ENCODE data around the gene A2M. TPM values are rescaled to one million over a fixed set of nuclear protein-coding genes. Genes with fewer than 3 reads are reported as not detected.

Gene A2M
- total and polyA plus RNA-seq, 12 donors: 141 to 897 (median 335) TPM

- no peak for DNase-seq
- H3K27ac ChIP-seq: no peak overlapping the region
- intact Hi-C loops (cut with DNase I): no loop called here
- H3K36me3 ChIP-seq (replicated peaks in 1 of 2): no peaks in the 10 kb centered on the region
- no peak overlapping the region for H3K4me3 ChIP-seq
- 65 to 70% (median 67%) methylated on average over 3 of the region's 3 CpGs for WGBS, 4 donors
- H3K9me3 ChIP-seq (replicated peaks in 1 of 3): no peaks in the 10 kb centered on the region
- TF ChIP-seq CTCF (IDR thresholded peaks at IDR 0.05): no peak
- no peak for TF ChIP-seq POLR2A (IDR thresholded peaks at IDR 0.05)
- peaks cover 0 to 32% of the 10 kb centered on the region in 2 donors for H3K4me1 ChIP-seq (replicated peaks in 1 of 2)
- H3K27me3 ChIP-seq: no peaks in the 10 kb centered on the region
Observed at GRCh38 chr12:9122091-9122609, 6.4 kb upstream of the A2M start.

- no peaks in the 10 kb centered on the region for H3K27me3 ChIP-seq
- H3K4me1 ChIP-seq (replicated peaks in 1 of 2): peaks cover 0 to 41% of the 10 kb centered on the region in 2 donors
Observed at GRCh38 chr12:9120487-9121184, 4.9 kb upstream of the A2M start.

GRCh38 chr12:9118158-9118557 is 2.4 kb upstream of the A2M start:
- Histone ChIP-seq H3K36me3 (replicated peaks in 1 of 2) (no peaks in the 10 kb centered on the region), H3K9me3 (replicated peaks in 1 of 3) (no peaks in the 10 kb centered on the region), H3K27me3 (no peaks in the 10 kb centered on the region), H3K4me3 (no peak overlapping the region), H3K4me1 (replicated peaks in 1 of 2) (peaks cover 0 to 34% of the 10 kb centered on the region in 2 donors), H3K27ac (peak overlapping the region in 4 of 5 donors; percentile 6 to 75 (median 46))
- 64 to 71% (median 68%) methylated on average over 3 of the region's 3 CpGs for WGBS, 4 donors
- no peak for TF ChIP-seq CTCF (IDR thresholded peaks at IDR 0.05)
- no peak for TF ChIP-seq POLR2A (IDR thresholded peaks at IDR 0.05)
- intact Hi-C loops (cut with DNase I): no loop called here
- DNase-seq: peak in 5 of 7 donors; percentile 14 to 68 (median 43)

More at GRCh38 chr12:9120487-9121184, 4.9 kb upstream of the A2M start:
- DNase-seq: no peak
- no peak for TF ChIP-seq CTCF (IDR thresholded peaks at IDR 0.05)
- no peak for TF ChIP-seq POLR2A (IDR thresholded peaks at IDR 0.05)
- no peaks in the 10 kb centered on the region for H3K36me3 ChIP-seq (replicated peaks in 1 of 2)
- H3K27ac ChIP-seq: no peak overlapping the region
- no peak overlapping the region for H3K4me3 ChIP-seq
- intact Hi-C loops (cut with DNase I): no loop called here
- WGBS, 4 donors: 83 to 91% (median 86%) methylated on average over 10 of the region's 10 CpGs
- H3K9me3 ChIP-seq (replicated peaks in 1 of 3): no peaks in the 10 kb centered on the region

- Histone ChIP-seq H3K9me3 (replicated peaks in 1 of 3) (no peaks in the 10 kb centered on the region), H3K36me3 (replicated peaks in 1 of 2) (peaks cover 0 to 8% of the 10 kb centered on the region in 2 donors), H3K4me3 (peak overlapping the region in 2 of 4 donors; percentile 17 to 56), H3K4me1 (replicated peaks in 1 of 2) (peaks cover 0 to 24% of the 10 kb centered on the region in 2 donors), H3K27ac (peak overlapping the region in 3 of 5 donors; percentile 27 to 61 (median 29)), H3K27me3 (no peaks in the 10 kb centered on the region)
- DNase-seq: no peak
- intact Hi-C loops (cut with DNase I): no loop called here
- no peak for TF ChIP-seq CTCF (IDR thresholded peaks at IDR 0.05)
- TF ChIP-seq POLR2A (IDR thresholded peaks at IDR 0.05): no peak
Observed at GRCh38 chr12:9114946-9115345, 773 bp downstream of the A2M start.

Data from adrenal gland (tissue), 12 donors.